GM21528 (cell line): ENCODE measurements around the gene CCDC50.
A peak's percentile ranks its signal among the peaks of the same experiment; 100 is the strongest.

Experiments used
- ATAC-seq: cut with Tn5 transposase; IDR thresholded peaks from one replicate; pipeline ENCODE4 v1.9.1; 2021; ENCODE audit warnings: mild to moderate bottlenecking, moderate library complexity; ENCODE audit not compliant: unreplicated experiment, low FRiP score

CCDC50 gene

GRCh38 chr3:191345334-191345733 lies 16.1 kb downstream of the CCDC50 start:
- no peak for ATAC-seq

GRCh38 chr3:191347228-191347627 lies 18.0 kb downstream of the CCDC50 start:
- ATAC-seq: no peak

GRCh38 chr3:191348098-191348497 lies 18.9 kb downstream of the CCDC50 start:
- no peak for ATAC-seq

- ATAC-seq: no peak
Measured at GRCh38 chr3:191350396-191351090, 21.3 kb downstream of the CCDC50 start.

GRCh38 chr3:191352014-191352413 lies 22.8 kb downstream of the CCDC50 start:
- ATAC-seq: no peak

- ATAC-seq: no peak
Measured at GRCh38 chr3:191353022-191353777, 24.0 kb downstream of the CCDC50 start.

- peak; percentile 79 for ATAC-seq
Measured at GRCh38 chr3:191355406-191355805, 26.2 kb downstream of the CCDC50 start.

- ATAC-seq: no peak
Measured at GRCh38 chr3:191356631-191357439, 27.6 kb downstream of the CCDC50 start.

GRCh38 chr3:191357909-191358308 lies 28.7 kb downstream of the CCDC50 start:
- ATAC-seq: no peak

- no peak for ATAC-seq
Measured at GRCh38 chr3:191358929-191359328, 29.7 kb downstream of the CCDC50 start.

GRCh38 chr3:191360620-191361019 lies 31.4 kb downstream of the CCDC50 start:
- ATAC-seq: no peak

GRCh38 chr3:191361456-191361855 lies 32.3 kb downstream of the CCDC50 start:
- no peak for ATAC-seq

- ATAC-seq: no peak
Measured at GRCh38 chr3:191362037-191362436, 32.8 kb downstream of the CCDC50 start.

GRCh38 chr3:191362524-191363090 lies 33.4 kb downstream of the CCDC50 start:
- ATAC-seq: no peak

GRCh38 chr3:191363221-191363620 lies 34.0 kb downstream of the CCDC50 start:
- ATAC-seq: no peak

- ATAC-seq: no peak
Measured at GRCh38 chr3:191366675-191367074, 37.5 kb downstream of the CCDC50 start.

GRCh38 chr3:191368755-191369615 lies 39.8 kb downstream of the CCDC50 start:
- ATAC-seq: no peak

GRCh38 chr3:191369616-191370010 lies 40.4 kb downstream of the CCDC50 start:
- ATAC-seq: no peak

GRCh38 chr3:191372122-191372521 lies 42.9 kb downstream of the CCDC50 start:
- no peak for ATAC-seq

GRCh38 chr3:191373327-191373726 lies 44.1 kb downstream of the CCDC50 start:
- ATAC-seq: no peak
